PC-3 (cell line): ENCODE data around the gene ZMIZ1. TPM values are rescaled to one million over a fixed set of nuclear protein-coding genes. Genes with fewer than 3 reads are reported as not detected.

Experiments
- ATAC-seq: fragments of 200-7000 bp; cut with Tn5 transposase; 2 replicates; pipeline ENCODE4 v1.9.1; 2020; ENCODE audit warnings: mild to moderate bottlenecking, moderate library complexity
- BruUV-seq: library from RNA; stranded (reverse); fragments of 400-500 nt; replicated peaks from 2 replicates; lab custom pipeline; 2021; lab: Mats Ljungman, UMichigan
- CTCF ChIA-PET: fragments of 300-600 bp; sonication (Branson Sonifier 250); formaldehyde crosslinking; loops from one replicate; lab custom pipeline; 2022; ENCODE audit warnings: antibody characterized with exemption; lab: Charles Lee
- POLR2A ChIA-PET: fragments of 300-600 bp; sonication (Branson Sonifier 250); formaldehyde crosslinking; loops from one replicate; lab custom pipeline; 2022; ENCODE audit warnings: antibody characterized with exemption; ENCODE audit not compliant: unreplicated experiment; lab: Charles Lee
- DNase-seq: peaks from one replicate; pipeline ENCODE4 v3.0.0-alpha.2; 2015
- H2AFZ ChIP-seq: fragments of 300-600 bp; sonication (generic); 2 replicates; pipeline ENCODE4 v1.6.0; 2016; ENCODE audit warnings: antibody characterized with exemption, low read length
- H3F3A ChIP-seq: fragments of 300-600 bp; sonication (generic); one replicate; pipeline ENCODE4 v1.6.0; 2017; ENCODE audit warnings: antibody characterized with exemption, low read length, control low read depth, mild to moderate bottlenecking; ENCODE audit not compliant: unreplicated experiment
- H3K27ac ChIP-seq: fragments of 300-600 bp; sonication (generic); 2 replicates; pipeline ENCODE4 v1.5.1; 2016; ENCODE audit warnings: mild to moderate bottlenecking, low read length
- H3K27me3 ChIP-seq: fragments of 300-600 bp; sonication (generic); 2 replicates; pipeline ENCODE4 v1.6.1; 2016; ENCODE audit warnings: low read length, mixed read lengths
- H3K36me3 ChIP-seq: fragments of 300-600 bp; sonication (generic); 2 replicates; pipeline ENCODE4 v1.6.1; 2016; ENCODE audit warnings: low read depth, mixed run types, low read length, mixed read lengths
- H3K4me1 ChIP-seq: fragments of 300-600 bp; sonication (generic); 2 replicates; pipeline ENCODE4 v1.5.1; 2016; ENCODE audit warnings: low read length; ENCODE audit not compliant: insufficient read depth
- H3K4me2 ChIP-seq: fragments of 300-600 bp; sonication (generic); 2 replicates; pipeline ENCODE4 v1.6.0; 2016; ENCODE audit warnings: low read length
- H3K4me3 ChIP-seq: fragments of 300-600 bp; sonication (generic); 2 replicates; pipeline ENCODE4 v1.5.1; 2016; ENCODE audit warnings: mild to moderate bottlenecking, low read length, mixed read lengths
- H3K79me2 ChIP-seq: fragments of 300-600 bp; sonication (generic); 2 replicates; pipeline ENCODE4 v1.6.1; 2017; ENCODE audit warnings: low read length, mixed read lengths
- H3K9ac ChIP-seq: fragments of 300-600 bp; sonication (generic); 2 replicates; pipeline ENCODE4 v1.6.0; 2016; ENCODE audit warnings: mild to moderate bottlenecking, low read length
- H3K9me2 ChIP-seq: fragments of 300-600 bp; sonication (generic); replicated peaks from 2 replicates; pipeline ENCODE4 v1.6.1; 2016; ENCODE audit warnings: mixed run types, low read length, mixed read lengths
- H3K9me3 ChIP-seq: fragments of 300-600 bp; sonication (generic); 2 replicates; pipeline ENCODE4 v1.6.1; 2016; ENCODE audit warnings: low read length, mixed read lengths
- H4K20me1 ChIP-seq: fragments of 300-600 bp; sonication (generic); 2 replicates; pipeline ENCODE4 v1.6.1; 2016; ENCODE audit warnings: low read length, mixed read lengths
- CTCF ChIP-seq: fragments of 300-600 bp; sonication (generic); conservative IDR thresholded peaks from 2 replicates; pipeline ENCODE4 v1.5.1; 2017; ENCODE audit warnings: antibody characterized with exemption, low read depth, mild to moderate bottlenecking, low read length
- EZH2 ChIP-seq: fragments of 300-600 bp; sonication (generic); IDR thresholded peaks from one replicate; pipeline ENCODE4 v1.6.1; 2017; ENCODE audit warnings: antibody characterized with exemption, mild to moderate bottlenecking, low read length; ENCODE audit not compliant: unreplicated experiment
- EZH2phosphoT487 ChIP-seq: fragments of 300-600 bp; sonication (generic); IDR thresholded peaks from 2 replicates; pipeline ENCODE4 v1.6.1; 2018; ENCODE audit warnings: mild to moderate bottlenecking, antibody characterized with exemption, low read length, borderline replicate concordance
- intact Hi-C: fragments of 100-400 bp; cut with micrococcal nuclease; formaldehyde crosslinking; loops from 2 replicates; pipeline ENCODE4 v1.9.0; 2023
- total RNA-seq: library from RNA; depleted of rRNA; stranded (reverse); fragments of >200 nt; gene quantifications from 2 replicates; pipeline ENCODE4 v1.2.3, GENCODE V29; 2014

ZMIZ1 gene
- total RNA-seq, 1 experiment from 2014 or later, result 55.4 TPM

- DNase-seq (no peak), ATAC-seq (no peak)
- Histone ChIP-seq H3K9me3 (no peaks in the 10 kb centered on the region), H3K4me1 (peaks cover 41% of the 10 kb centered on the region), H3K4me2 (no peak overlapping the region), H3K27ac (no peak overlapping the region), H3F3A (peaks cover 11% of the 10 kb centered on the region), H3K79me2 (peaks cover 17% of the 10 kb centered on the region), H3K4me3 (no peak overlapping the region), H3K27me3 (no peaks in the 10 kb centered on the region), H3K9me2 (no peaks in the 10 kb centered on the region), H2AFZ (no peak overlapping the region), H3K9ac (no peak overlapping the region), H4K20me1 (no peaks in the 10 kb centered on the region), H3K36me3 (no peaks in the 10 kb centered on the region; the same call in 1 of the 2 replicates)
- intact Hi-C loops, result no loop called here
- TF ChIP-seq CTCF (no peak), EZH2 (no peak), EZH2phosphoT487 (no peak)
- ChIA-PET POLR2A (no interaction called here), CTCF (interaction anchor here (0.5 kb wide), 1 partner anchor 216 kb away, joined by 3 read pairs; no protein-coding TSS in a partner anchor)
- BruUV-seq, result no TSS peak
These were observed 62.1 kb downstream of the ZMIZ1 start for GRCh38 chr10:79130846-79131245.

- H3F3A ChIP-seq, result peaks cover 4% of the 10 kb centered on the region
- ATAC-seq, result no peak
- H3K9me3 ChIP-seq, result no peaks in the 10 kb centered on the region
- no peak overlapping the region for H2AFZ ChIP-seq
- no peaks in the 10 kb centered on the region for H3K27me3 ChIP-seq
- BruUV-seq, result no TSS peak
- TF ChIP-seq EZH2phosphoT487 (no peak), CTCF (no peak), EZH2 (no peak)
- no peak overlapping the region for H3K27ac ChIP-seq
- intact Hi-C loops, result no loop called here
- peaks cover 17% of the 10 kb centered on the region for H3K79me2 ChIP-seq
- no peaks in the 10 kb centered on the region for H4K20me1 ChIP-seq
- POLR2A ChIA-PET, result interaction anchor here (0.5 kb wide), 1 partner anchor 375 kb away, joined by 3 read pairs; no protein-coding TSS in a partner anchor
- peaks cover 30% of the 10 kb centered on the region for H3K4me1 ChIP-seq
- H3K4me2 ChIP-seq, result no peak overlapping the region
- H3K4me3 ChIP-seq, result no peak overlapping the region
- no peak for DNase-seq
- no peaks in the 10 kb centered on the region for H3K9me2 ChIP-seq
- H3K9ac ChIP-seq, result no peak overlapping the region
- CTCF ChIA-PET, result interaction anchor here (0.7 kb wide), 1 partner anchor 32 kb away, joined by 3 read pairs; no protein-coding TSS in a partner anchor
- H3K36me3 ChIP-seq, result no peaks in the 10 kb centered on the region; the same call in 1 of the 2 replicates
These were observed 63.3 kb downstream of the ZMIZ1 start for GRCh38 chr10:79131836-79132631.
